GM13977 (cell line): Measurements from ENCODE around the gene SLC25A19.

Experiments
- DNase-seq: peaks from one replicate; pipeline ENCODE4 v3.0.0; 2012; ENCODE audit warnings: low spot score
- in situ Hi-C: fragments of 300-500 bp; cut with MboI; formaldehyde crosslinking; loops from one replicate; pipeline ENCODE4 v1.12.0; 2022; ENCODE audit warnings: low sequenced_read_pairs, low pct_unique_long_range_greater_than_20kb, mixed read lengths, inconsistent platforms; ENCODE audit not compliant: unreplicated experiment
- TF ChIP-seq, protein P1 (sequence below): IDR thresholded peaks from 2 replicates; pipeline ENCODE4 v1.5.1; 2012; ENCODE audit warnings: mild to moderate bottlenecking, control low read depth; ENCODE audit not compliant: insufficient read depth; ENCODE audit errors: extremely low read depth, missing control alignments

The SLC25A19 gene

GRCh38 chr17:75289115-75289831 lies at the start of gene SLC25A19:
Gene SLC25A19, minus strand, starts transcription at chr17:75289433. Its CDS starts 2,669 bp downstream, at chr17:75286764.
- in situ Hi-C loops, result no loop called here
- TF ChIP-seq, protein P1, sequence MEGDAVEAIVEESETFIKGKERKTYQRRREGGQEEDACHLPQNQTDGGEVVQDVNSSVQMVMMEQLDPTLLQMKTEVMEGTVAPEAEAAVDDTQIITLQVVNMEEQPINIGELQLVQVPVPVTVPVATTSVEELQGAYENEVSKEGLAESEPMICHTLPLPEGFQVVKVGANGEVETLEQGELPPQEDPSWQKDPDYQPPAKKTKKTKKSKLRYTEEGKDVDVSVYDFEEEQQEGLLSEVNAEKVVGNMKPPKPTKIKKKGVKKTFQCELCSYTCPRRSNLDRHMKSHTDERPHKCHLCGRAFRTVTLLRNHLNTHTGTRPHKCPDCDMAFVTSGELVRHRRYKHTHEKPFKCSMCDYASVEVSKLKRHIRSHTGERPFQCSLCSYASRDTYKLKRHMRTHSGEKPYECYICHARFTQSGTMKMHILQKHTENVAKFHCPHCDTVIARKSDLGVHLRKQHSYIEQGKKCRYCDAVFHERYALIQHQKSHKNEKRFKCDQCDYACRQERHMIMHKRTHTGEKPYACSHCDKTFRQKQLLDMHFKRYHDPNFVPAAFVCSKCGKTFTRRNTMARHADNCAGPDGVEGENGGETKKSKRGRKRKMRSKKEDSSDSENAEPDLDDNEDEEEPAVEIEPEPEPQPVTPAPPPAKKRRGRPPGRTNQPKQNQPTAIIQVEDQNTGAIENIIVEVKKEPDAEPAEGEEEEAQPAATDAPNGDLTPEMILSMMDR, result peak; percentile 57
- DNase-seq, result peak; percentile 94

- in situ Hi-C loops, result no loop called here
- no peak for DNase-seq
- TF ChIP-seq, protein P1, result no peak
Observed at GRCh38 chr17:75338335-75338734, 49.1 kb upstream of the SLC25A19 start.

DNA sequence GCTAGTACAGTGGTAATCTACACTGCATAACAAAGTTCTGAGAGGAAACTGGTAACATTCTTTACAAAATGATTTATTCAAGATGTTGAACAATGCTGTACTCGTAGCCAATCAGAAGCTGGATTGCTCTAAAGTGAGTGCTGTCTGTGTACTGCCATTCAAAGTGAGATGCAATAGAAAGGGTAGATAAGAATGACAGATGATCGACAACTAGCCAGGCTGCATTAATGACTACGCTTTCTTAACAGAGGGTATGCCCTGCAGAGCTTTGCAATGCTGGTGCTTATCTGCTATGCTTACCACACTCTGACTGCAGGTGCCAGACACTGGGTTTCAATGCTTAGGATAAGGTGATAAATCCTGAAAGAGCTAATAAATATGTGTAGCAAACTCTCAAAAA lies 46.1 kb upstream of the SLC25A19 start:
- in situ Hi-C loops, result no loop called here
- no peak for DNase-seq

GRCh38 chr17:75334723-75335122 lies 45.5 kb upstream of the SLC25A19 start:
- in situ Hi-C loops, result no loop called here
- TF ChIP-seq, protein P1, result no peak
- no peak for DNase-seq

More for the DNA sequence above, 46.1 kb upstream of the SLC25A19 start:
- TF ChIP-seq, protein P1, result no peak

DNA sequence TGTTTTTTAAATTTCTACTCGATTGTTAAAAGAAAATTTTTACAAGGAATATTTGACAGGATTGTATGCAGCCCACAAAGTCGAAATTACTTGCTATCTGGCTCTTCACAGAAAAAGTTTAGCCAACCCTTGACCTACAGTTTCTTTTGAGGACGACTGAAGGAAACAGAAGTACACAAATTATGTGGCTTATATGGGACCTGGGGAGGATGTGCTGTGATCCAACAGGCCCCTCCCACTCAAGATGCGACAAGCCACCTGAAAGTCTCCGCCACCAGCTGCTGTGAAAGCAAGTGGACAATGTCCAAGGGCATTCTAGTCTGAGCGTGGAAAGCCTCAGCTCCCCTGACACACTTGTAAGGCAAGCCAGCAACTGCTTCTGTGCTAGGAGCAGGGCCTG lies 42.4 kb upstream of the SLC25A19 start:
- TF ChIP-seq, protein P1, result no peak
- in situ Hi-C loops, result no loop called here

GRCh38 chr17:75327757-75328156 lies 38.5 kb upstream of the SLC25A19 start:
- TF ChIP-seq, protein P1, result no peak
- in situ Hi-C loops, result no loop called here

More for the DNA sequence above, 42.4 kb upstream of the SLC25A19 start:
- no peak for DNase-seq

More at GRCh38 chr17:75327757-75328156, 38.5 kb upstream of the SLC25A19 start:
- no peak for DNase-seq
